Raji (cell line): ENCODE results near the gene ZNF274.

Source experiments
- POLR2A ChIP-seq: IDR thresholded peaks from 2 replicates; pipeline ENCODE4 v1.6.1; 2011; ENCODE audit warnings: low read depth, low read length, control low read depth; ENCODE audit not compliant: insufficient read depth

ZNF274 gene

DNA sequence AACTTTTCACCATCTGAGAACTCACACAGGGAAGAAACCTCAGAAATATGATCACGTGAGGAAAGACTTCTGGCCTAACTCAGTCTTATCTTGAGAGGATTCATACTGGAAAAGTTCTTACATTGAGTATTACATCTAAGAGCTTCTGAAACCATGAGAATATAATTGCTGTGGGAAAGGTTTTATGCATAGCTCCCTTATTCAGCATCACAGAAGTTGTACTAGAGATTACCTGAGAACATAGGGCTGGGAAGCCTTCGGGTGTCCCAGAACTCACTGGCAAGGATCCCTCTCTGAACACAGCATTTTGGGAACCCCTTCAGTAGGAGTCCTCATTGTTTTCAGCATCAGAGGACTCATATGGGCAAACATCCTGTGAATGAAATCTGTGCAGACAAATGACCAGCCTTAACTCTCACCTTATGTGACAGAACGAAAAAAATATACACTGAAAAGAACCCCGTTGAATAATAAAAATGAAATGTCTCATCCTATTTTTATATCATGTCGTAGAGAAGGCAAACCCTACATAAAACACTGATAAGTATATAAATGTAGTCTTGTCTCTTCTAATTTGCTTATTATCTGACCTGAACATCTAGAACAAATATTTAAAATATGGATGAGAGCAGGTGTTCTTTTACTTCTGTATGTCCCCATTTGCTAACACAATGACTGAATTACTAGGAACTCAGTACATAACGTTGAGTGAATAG, 14.2 kb downstream of the ZNF274 start:
- TF ChIP-seq POLR2A = no peak

DNA sequence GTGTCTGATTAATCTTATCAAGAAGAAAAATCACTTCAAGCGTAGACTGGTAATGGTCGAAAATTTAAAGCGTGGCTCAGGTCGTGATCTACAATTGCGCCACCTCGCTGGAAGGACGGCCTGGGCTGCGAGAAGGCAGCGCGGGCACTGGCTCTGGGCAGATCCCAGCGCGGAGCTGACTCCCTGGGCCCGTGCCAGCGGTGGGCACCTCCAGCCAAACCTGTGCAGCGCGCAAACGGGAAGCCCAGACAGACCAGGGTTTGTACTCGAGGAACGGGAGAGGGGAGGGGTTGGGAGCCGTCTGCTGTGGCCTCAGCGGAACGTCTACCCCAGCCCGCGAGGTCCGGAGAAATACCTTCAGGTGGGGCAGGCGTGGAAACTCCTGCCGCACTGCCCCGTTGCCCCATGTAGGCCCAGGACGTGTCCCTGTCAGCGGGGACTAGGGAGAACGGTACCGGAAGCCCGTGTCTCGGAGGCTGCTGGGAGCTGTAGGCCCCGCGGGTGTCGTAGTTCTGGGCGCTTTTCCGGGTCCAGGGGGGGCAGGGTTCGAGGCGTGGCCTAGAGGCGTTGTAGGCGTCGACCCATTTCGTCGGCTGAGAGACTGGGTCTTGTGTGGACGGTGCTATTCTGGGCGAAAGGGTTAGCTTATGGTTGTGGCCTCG, 21.1 kb downstream of the ZNF274 start:
- no peak for TF ChIP-seq POLR2A

DNA sequence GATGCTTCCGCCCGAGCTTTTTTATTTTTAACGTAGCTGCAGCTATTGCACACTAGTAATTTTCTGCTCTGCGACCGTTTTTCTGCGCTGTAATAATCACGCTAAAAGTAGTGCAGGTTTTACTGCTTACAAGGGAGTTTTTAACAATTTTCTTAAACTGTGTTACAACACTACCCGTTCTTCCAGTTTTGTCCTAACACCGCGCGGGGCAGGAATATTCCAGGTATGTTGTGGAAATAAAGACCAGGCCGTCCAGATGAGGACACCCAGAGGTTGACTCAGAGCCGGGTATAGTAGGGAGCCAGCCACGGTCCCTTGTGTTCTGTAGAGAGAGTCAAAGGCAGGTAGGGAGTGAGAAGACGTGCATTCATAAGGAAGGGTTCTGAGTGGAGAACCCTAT, 21.7 kb downstream of the ZNF274 start:
- no peak for TF ChIP-seq POLR2A

DNA sequence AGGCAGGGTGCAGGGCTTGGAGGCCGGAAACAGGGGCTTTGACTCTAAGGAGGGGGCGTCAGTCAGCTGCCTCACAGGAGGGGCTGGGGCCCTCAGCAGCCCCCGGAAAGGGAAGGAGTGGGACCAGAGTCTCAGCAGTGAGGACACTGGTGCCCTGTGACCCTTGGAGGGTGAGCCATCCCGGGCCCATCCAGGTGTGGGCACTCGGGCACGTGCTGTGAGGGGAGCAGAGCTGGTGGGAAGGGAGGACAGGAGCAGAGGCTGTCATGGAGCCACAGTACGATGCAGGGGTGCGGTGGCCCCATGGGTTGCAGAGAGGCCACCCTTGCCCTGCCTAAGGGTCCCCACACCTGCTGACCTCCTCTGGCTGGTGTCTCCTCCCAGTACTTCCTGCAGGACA, 26.7 kb downstream of the ZNF274 start:
- no peak for TF ChIP-seq POLR2A

DNA sequence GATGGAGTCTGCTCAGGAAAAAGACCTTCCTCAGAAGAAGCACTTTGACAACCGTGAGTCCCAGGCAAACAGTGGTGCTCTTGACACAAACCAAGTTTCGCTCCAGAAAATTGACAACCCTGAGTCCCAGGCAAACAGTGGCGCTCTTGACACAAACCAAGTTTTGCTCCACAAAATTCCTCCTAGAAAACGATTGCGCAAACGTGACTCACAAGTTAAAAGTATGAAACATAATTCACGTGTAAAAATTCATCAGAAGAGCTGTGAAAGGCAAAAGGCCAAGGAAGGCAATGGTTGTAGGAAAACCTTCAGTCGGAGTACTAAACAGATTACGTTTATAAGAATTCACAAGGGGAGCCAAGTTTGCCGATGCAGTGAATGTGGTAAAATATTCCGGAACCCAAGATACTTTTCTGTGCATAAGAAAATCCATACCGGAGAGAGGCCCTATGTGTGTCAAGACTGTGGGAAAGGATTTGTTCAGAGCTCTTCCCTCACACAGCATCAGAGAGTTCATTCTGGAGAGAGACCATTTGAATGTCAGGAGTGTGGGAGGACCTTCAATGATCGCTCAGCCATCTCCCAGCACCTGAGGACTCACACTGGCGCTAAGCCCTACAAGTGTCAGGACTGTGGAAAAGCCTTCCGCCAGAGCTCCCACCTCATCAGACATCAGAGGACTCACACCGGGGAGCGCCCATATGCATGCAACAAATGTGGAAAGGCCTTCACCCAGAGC, 29.6 kb downstream of the ZNF274 start:
- TF ChIP-seq POLR2A = no peak

DNA sequence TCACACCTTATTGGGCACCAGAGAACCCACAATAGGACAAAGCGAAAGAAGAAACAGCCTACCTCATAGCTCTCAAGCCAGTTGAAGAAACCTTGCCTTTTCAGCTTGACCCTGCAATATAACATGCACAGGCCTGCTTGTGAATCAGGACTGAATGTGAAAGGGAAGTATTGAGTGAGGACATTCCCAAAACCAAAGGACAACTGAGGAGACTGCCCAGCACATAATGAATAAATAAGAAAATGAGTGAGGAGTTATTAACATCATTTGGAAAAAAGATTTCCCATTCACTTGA, 30.2 kb downstream of the ZNF274 start:
- TF ChIP-seq POLR2A = no peak

DNA sequence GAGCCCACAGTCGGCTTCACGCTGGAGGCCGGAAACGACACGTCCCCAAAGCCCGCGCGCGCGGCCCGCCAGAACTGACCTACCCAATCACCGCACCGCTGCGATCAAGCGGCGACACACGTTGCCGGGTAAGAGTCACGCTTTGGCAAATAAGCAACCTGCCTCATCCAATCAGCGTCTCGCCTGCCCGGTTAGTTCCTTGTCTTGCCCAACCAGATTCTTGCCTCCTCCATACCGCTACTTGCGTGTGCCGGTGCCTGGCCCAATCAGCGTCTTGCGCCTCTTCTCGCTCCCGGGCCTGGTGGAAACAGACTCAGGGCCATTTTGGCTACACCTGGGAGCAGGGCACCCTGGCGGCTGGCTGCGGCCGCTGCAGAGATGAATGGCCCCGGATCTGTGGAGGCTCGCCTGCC, 34.2 kb downstream of the ZNF274 start:
- TF ChIP-seq POLR2A = no peak

DNA sequence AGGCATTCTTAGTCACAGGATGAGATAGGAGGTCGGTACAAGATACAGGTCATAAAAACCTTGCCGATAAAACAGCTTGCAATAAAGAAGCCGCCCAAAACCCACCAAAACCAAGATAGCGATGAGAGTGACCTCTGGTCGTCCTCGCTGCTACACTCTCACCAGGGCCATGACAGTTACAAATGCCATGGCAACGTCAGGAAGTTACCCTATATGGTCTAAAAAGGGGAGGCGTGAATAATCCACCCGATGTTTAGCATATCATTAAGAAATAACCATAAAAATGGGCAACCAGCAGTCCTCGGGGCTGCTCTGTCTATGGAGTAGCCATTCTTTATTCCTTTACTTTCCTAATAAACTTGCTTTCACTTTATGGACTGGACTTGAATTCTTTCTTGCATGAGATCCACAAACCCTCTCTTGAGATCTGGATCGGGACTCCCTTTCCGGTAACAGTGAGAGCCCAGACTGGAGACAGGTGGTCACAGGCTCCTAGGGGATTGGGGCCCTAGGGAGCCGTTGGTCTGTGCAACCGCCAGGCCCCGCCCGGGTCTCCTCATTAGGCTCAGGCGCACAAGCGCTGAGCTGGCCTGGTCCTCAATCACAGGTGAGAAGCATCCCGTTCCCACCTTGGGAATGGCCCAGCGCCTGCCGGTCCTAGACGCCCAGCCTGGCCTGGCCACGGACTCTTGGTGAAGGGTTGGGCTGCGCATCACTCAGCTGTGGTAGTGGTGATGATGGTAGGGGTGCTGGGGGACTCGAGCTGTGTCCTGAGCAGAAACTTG, 34.9 kb downstream of the ZNF274 start:
- TF ChIP-seq POLR2A = no peak

DNA sequence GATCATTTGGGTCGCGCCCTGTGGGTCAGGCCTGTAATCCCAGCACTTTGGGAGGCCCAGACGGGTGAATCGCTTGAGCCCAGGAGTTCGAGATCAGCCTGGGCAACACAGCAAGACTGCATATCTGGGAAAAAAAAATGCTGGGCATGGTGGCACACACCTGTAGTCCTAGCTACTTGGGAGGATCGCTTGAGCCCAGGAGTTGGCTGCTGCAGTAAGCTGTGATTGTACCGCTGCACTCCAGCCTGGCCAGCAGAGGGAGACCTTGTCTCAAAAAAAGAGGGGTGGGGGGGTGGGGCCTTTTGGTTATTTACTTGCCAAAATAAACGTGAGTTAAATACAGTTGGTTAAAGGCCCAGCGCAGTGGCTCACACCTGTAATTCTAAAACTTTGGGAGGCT, 36.0 kb downstream of the ZNF274 start:
- TF ChIP-seq POLR2A = no peak

DNA sequence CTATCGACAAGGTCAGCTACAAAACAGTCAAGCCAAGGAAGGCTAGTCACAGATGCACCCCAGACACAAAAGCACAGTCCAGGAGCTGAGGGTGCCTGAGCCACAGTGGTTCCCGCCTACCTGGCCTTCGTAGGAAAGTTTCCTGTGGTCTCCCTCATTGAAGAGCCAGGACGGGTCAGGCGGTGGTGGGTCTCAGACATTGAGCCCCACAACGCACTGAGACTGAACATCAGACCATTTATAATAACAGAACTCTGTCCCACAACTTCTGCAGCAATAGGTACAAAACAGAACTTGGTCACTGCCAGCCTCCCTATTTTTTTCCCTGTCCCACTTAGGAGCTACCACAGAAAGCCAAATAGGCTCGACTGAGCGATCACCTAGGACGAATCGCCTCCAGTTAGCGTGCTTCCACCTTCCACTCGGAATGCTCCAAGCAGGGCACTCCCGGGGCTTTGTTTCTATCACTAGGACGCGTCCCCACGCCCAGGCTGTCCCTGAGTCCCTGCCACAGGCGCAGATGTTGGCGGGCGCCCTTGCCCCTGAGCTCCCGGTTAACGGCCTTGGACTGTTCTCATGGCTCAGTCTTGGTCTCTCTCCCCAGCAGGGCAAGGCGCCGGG, 45.2 kb downstream of the ZNF274 start:
- TF ChIP-seq POLR2A = no peak

DNA sequence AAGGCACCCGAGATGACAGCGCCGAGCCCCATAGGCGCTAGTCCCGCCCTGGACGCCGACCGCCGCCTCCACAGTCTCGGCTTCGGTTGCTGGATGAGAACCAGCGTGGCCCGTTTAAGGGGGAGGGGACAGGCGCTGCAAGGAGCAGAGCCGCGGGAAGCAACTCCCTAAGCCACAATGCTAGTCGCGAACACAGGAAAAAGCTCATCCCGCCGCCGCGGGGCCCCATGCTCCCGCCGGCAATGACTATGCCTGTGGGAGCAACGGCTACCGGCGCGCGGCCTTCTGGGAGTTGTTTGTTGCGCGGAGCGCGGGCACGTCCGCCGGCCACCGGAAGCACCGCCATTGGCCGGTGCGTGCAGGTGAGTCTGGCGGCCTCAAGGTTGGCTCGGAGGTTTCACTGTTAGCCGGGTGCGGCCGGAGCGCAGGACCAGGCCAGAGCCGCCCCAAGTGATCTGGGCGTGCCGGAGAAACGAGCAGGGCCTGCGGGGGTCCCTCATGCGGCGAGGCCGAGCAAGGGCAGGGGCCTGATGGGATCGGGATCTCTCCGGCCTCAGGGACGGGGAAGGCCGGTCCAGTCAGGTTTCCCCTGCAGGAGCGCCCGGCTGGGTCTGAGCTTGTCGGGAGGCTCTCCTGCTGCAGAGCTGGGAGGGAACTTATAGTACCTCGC, 45.9 kb downstream of the ZNF274 start, which contains the start of gene ZNF544:
TSS of gene ZNF544 (plus strand) at position 330 of the 670 bp plus-strand sequence. CDS start 15,110 bp downstream, outside the sequence.
- peak; percentile 71 for TF ChIP-seq POLR2A

DNA sequence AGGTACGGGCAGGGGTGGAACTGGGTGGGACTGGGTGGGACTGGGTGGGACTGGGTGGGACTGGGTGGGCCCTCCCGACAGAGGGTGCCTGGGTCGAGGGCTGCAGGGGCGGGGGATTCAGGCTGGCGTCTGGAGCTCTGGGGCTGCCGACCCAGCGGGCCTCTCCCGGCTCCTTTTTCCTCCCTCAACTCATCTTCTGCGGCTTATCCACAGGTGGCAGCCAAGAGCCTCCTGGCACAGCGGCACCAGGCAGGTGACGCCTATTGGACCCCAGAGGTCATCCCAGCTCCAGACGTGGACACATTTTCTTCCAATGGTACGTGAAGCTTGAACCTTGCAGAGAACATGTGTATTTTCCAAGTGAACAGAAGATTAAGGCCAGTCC, 46.4 kb downstream of the ZNF274 start:
- no peak for TF ChIP-seq POLR2A

DNA sequence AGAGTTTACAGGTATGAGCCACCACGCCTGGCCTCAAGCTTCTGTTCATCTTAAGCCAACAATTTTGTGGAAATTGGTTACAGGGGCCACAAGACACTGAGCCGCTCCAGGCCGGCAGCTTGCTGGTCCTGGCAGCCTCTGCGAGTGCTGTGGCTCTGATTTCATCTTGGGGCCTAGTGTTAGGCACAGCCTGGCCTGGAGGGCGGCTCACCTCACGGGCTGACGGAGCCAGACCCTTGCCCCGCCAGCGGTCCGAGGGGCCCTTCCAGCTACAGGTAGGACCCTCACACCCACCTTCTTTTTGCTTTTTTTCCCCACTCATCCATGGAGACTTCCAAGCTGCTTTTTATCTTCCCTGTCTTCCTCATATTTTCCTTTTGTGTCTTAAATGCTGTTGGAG, 54.5 kb downstream of the ZNF274 start:
- no peak for TF ChIP-seq POLR2A

DNA sequence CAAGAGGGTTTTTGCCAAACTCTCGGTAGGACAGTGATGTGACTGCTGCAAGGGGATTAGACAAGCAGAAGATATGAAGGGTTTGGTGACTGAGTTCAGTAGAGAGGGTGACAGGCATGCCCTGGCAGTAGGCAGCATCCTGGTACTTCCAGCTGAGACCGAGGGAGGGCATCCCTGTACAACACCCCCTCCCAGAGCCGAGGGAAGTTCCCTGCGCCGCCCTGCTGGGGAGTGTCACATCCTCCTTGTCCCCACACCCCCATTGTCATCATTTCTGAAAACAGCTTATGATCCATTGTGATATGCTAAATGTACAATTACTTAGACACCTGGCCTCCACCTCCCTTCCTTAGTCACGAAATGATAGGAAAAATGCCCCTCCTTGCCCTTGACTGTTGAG, 60.5 kb downstream of the ZNF274 start:
- TF ChIP-seq POLR2A = no peak

DNA sequence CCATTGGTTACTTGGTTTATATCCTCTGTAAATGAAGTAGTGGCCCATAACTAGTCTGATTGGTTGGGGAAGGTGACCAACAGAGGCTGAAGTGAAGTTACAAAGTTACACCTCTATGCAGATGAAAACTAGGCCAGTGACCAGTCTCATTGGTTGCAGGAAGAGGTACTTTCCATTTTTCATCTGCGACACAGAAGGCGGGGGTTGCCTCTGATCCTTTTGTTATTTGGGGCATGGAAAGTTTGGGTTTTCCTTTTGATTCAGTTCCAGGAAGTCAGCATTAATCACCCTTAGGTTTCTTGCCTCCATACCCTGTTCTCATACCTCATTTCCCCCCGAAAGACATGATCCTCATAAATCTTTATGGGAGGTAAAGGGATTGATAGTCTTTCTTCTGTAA, 66.0 kb downstream of the ZNF274 start:
- TF ChIP-seq POLR2A = no peak

DNA sequence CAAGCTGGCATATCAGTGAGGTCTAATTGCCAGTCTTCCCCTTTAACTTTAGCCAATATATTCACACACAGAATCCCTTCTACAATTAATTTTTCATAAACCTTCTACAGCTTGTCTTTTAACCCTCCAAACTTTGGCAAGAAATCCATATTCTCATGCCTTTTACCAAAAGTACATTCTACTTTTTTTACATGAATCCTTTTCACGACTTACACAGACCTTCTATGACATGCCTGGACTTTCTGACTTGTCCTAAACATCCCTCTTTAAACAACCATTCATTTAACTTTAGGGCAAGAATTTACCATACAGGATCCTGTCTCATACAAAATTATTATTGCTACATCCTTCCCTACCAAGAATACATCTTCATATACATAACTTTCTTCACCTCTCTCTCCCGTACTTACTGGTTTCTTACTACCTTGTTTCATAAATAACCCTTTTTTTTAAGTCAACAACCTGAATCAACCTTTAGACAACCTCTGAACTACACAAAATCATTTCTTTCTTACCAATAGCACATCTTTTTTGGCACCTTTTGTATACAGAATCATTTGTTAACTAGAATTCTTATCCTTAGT, 69.3 kb downstream of the ZNF274 start:
- no peak for TF ChIP-seq POLR2A
